Activated T-helper 17 cell treated with anti-CD3 and anti-CD28 coated beads, Interleukin-2, amount 50 U/mL, for 72 hours (primary cell): ENCODE data around the gene URB2. TPM values are rescaled to one million over a fixed set of nuclear protein-coding genes. Genes with fewer than 3 reads are reported as not detected.
"Not testable (repeated sequence)": the region's sequence is repeated elsewhere in the genome, so short reads cannot be mapped to it uniquely, and the experiment has no call there.

ENCODE experiments used
- ATAC-seq: fragments of 150-1000 bp; cut with Tn5 transposase; replicated peaks from 2 replicates; pipeline ENCODE4 v1.10.0; 2021; ENCODE audit warnings: mild to moderate bottlenecking, moderate library complexity
- H3K27ac Mint-ChIP-seq: one replicate; pipeline ENCODE4 v1.8.0; 2022; ENCODE audit warnings: mixed read lengths
- H3K27me3 Mint-ChIP-seq: one replicate; pipeline ENCODE4 v1.8.0; 2022; ENCODE audit warnings: mixed read lengths
- H3K36me3 Mint-ChIP-seq: one replicate; pipeline ENCODE4 v1.8.0; 2022; ENCODE audit warnings: low read depth, mild to moderate bottlenecking, mixed read lengths
- H3K4me1 Mint-ChIP-seq: one replicate; pipeline ENCODE4 v1.8.0; 2022; ENCODE audit warnings: mixed read lengths
- H3K4me3 Mint-ChIP-seq: one replicate; pipeline ENCODE4 v1.8.0; 2022; ENCODE audit warnings: mild to moderate bottlenecking, mixed read lengths
- H3K9me3 Mint-ChIP-seq: one replicate; pipeline ENCODE4 v1.8.0; 2022; ENCODE audit warnings: mixed read lengths
- total RNA-seq, 2 donors: library from RNA; stranded (reverse); gene quantifications; one replicate each; pipeline ENCODE4 v1.2.3, GENCODE V29; 2022

The URB2 gene
- total RNA-seq, 2 donors from 2014 or later, result 8.6 to 19.6 TPM

DNA sequence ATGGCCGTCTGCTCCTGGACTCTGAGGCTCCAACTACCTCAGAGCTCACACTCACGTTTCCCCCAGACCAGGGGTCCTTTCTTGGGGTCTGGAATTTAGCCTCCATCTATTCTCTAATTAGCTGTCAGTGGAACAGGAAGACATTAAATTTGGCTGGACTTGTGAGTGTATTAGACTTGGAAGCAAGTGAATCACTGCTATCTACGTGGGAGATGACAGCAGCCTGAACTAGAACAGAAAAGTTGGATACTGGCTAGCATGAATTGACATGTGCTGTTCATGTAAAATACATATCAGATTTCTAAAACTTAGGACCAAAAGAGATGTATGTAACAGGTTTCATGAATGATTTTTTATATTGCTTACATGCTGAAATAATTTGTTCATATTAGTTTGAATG is 28.2 kb upstream of the URB2 start:
- Mint-ChIP-seq H3K4me1 (peaks cover 20% of the 10 kb centered on the region), H3K27ac (no peak overlapping the region), H3K9me3 (no peaks in the 10 kb centered on the region), H3K27me3 (no peaks in the 10 kb centered on the region), H3K36me3 (peaks cover 78% of the 10 kb centered on the region), H3K4me3 (no peak overlapping the region)
- no peak for ATAC-seq

DNA sequence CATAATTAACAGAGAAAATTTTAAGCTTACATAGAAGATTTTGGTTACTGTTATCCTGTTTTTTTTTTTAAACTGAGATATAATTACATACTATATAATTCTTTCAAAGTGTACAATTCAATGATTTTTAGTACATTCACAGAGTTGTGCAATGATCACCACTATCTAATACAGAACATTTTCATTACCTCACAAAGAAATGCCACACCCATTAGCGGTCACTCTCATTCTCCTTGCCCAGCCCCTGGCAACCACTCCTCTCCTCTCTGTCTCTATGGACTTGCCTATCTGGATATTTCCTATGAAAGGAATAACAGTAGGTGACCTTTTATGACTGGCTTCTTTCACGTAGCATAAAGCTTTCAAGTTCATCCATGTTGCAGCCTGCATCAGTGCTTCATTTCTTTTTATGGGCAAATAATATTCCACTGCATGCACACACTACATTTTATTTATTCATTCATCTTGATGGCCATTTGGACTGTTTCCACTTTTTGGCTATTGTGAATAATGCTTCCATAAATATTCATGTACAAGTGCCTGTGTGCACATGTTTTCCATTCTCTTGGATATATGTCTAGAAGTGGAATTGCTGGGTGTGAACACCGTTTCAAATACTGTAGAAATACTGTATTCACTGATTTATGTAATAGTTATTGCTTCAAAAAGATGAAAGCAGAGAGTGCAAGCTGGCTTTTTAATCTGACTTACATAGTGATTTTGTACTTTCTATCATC is 26.7 kb upstream of the URB2 start:
- Mint-ChIP-seq H3K9me3 (no peaks in the 10 kb centered on the region), H3K4me3 (no peak overlapping the region), H3K4me1 (peaks cover 20% of the 10 kb centered on the region), H3K36me3 (peaks cover 77% of the 10 kb centered on the region), H3K27ac (no peak overlapping the region), H3K27me3 (no peaks in the 10 kb centered on the region)
- ATAC-seq, result no peak

DNA sequence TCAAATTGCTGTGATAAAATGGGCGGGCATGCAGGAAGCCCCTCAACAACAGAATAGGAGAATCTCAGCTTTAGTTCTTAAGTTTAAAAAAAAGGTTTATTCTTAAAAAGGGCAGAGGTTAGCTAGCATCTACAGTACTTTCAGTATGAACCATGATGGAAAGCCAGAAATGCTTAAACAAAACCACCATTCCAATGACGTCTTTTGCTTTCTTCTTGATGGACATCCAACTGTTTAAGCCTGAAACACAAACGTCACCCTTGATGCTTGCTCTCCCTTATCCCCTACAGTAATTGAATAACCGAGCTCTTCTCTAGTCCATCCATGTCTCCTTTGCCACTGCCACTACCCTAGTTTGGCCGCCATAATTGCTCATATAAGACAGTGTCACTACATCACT is 25.8 kb upstream of the URB2 start:
- peak overlapping the region; percentile 12 for H3K27ac Mint-ChIP-seq
- peaks cover 76% of the 10 kb centered on the region for H3K36me3 Mint-ChIP-seq
- peak; percentile 72 for ATAC-seq
- H3K4me1 Mint-ChIP-seq, result peaks cover 20% of the 10 kb centered on the region
- H3K9me3 Mint-ChIP-seq, result no peaks in the 10 kb centered on the region
- no peaks in the 10 kb centered on the region for H3K27me3 Mint-ChIP-seq
- no peak overlapping the region for H3K4me3 Mint-ChIP-seq

DNA sequence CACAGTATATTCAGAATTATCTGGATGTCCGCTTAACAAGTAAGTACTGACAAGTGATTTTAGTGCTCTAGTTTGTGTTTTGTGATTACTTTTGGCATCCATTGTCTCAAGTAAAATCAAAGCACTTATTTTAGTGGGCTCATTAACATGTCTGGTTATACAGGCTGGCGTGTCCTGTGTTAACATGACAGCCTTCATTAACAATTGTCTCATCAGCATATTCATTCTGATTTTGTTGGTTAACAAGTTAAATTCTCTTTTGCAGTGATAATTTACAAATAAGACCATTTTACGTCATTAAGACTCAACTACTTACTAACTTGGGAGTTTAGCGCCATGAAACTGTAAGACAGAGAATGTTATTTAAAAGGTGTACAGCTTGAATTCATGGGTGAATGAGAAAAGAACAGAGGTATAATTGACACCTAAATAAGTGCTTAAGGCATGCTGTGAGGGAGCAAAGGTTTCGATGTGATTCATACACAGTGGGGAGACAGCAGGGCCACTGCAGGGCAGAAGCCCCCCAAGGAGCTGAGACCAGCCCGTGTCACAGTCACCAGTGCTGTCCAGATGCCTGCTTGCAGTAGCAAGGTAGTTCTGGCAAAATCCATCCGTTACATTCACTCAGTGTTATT is 22.6 kb upstream of the URB2 start:
- no peak for ATAC-seq
- H3K36me3 Mint-ChIP-seq, result peaks cover 91% of the 10 kb centered on the region

DNA sequence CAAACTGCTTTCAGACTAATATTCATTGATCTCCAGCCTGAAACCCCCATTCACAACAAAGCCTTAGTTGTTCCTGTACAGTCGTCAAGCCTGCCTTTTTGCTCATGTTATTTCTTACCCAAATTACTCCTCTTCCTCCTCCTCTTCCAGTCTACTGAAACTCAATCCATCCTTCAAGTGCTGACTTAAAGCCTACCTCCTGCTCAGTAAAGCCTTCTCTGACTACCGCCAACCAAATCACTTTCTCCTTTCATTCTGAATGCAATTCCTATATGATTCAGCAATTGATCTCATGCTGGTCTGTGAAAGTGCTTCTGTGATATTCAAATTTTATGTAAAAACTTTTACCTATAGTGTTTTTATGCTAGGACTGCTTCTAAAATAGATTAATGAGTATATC is 18.7 kb upstream of the URB2 start:
- Mint-ChIP-seq H3K4me3 (no peak overlapping the region), H3K27ac (peak overlapping the region; percentile 59), H3K9me3 (no peaks in the 10 kb centered on the region), H3K36me3 (peaks cover 98% of the 10 kb centered on the region), H3K27me3 (no peaks in the 10 kb centered on the region), H3K4me1 (peaks cover 7% of the 10 kb centered on the region)
- peak; percentile 74 for ATAC-seq

More for the DNA sequence above, 22.6 kb upstream of the URB2 start:
- Mint-ChIP-seq H3K9me3 (no peaks in the 10 kb centered on the region), H3K27me3 (no peaks in the 10 kb centered on the region), H3K4me3 (no peak overlapping the region), H3K4me1 (peaks cover 22% of the 10 kb centered on the region), H3K27ac (no peak overlapping the region)

DNA sequence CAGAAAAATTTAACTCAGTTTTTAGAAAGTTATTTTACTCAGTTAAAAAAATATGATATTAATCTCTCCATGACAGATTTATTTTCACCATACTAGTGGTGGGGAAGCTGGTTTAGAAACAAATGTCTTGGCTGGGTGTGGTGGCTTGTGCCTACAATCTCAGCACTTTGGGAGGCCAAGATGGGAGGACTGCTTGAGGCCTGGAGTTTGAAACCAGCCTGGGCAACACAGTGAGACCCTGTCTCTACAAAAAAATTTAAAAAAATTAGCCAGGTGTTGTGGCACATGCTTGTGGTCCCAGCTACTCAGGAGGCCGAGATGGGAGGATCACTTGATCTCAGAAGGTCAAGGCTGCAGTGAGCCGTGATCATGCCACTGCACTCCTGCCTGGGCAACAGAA is 17.5 kb upstream of the URB2 start:
- peaks cover 7% of the 10 kb centered on the region for H3K4me1 Mint-ChIP-seq
- no peaks in the 10 kb centered on the region for H3K9me3 Mint-ChIP-seq
- no peaks in the 10 kb centered on the region for H3K27me3 Mint-ChIP-seq
- peaks cover 98% of the 10 kb centered on the region for H3K36me3 Mint-ChIP-seq
- no peak overlapping the region for H3K4me3 Mint-ChIP-seq
- H3K27ac Mint-ChIP-seq, result no peak overlapping the region
- ATAC-seq, result no peak

DNA sequence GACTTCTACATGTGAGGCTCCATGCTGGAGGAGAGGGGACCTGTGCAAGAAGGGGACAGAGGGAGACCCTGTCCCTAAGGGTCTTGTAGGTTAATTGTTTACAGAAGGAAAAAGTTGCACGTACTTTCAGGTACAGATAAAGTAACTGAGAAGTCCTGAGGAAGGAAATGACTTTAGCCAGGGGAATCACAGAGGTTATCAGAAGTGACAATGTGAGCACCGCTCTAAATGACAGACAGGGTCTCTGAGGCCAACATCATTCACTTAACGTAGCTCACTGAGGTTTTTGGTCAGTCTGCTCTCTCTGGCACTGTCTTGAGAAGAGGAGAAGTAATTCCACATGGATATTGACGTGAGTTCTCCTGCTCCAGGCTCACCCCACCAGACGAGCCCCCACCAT is 12.1 kb upstream of the URB2 start:
- no peak for ATAC-seq
- peaks cover 63% of the 10 kb centered on the region for H3K36me3 Mint-ChIP-seq
- H3K27ac Mint-ChIP-seq, result no peak overlapping the region
- H3K9me3 Mint-ChIP-seq, result no peaks in the 10 kb centered on the region
- H3K4me1 Mint-ChIP-seq, result peaks cover 6% of the 10 kb centered on the region
- H3K4me3 Mint-ChIP-seq, result no peak overlapping the region
- no peaks in the 10 kb centered on the region for H3K27me3 Mint-ChIP-seq

DNA sequence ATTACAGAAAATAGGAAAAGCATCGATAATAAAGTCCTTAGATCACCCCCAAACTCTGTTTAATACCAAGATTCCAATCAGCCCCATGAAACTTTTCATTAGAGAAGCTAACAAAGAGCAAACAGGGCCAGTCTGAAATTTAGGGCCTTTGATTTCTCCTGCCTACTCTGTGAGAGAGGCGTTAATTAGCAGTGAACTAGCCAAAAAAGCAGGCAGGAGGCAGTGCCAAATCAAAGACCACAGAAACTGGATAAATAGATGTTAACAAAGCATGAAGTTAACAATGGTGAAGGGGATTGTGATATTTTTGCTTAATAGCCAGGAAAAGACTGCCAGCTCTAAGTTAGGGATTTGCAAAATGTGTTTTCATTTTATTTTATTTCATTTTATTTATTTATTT is 11.3 kb upstream of the URB2 start:
- no peak overlapping the region for H3K27ac Mint-ChIP-seq

DNA sequence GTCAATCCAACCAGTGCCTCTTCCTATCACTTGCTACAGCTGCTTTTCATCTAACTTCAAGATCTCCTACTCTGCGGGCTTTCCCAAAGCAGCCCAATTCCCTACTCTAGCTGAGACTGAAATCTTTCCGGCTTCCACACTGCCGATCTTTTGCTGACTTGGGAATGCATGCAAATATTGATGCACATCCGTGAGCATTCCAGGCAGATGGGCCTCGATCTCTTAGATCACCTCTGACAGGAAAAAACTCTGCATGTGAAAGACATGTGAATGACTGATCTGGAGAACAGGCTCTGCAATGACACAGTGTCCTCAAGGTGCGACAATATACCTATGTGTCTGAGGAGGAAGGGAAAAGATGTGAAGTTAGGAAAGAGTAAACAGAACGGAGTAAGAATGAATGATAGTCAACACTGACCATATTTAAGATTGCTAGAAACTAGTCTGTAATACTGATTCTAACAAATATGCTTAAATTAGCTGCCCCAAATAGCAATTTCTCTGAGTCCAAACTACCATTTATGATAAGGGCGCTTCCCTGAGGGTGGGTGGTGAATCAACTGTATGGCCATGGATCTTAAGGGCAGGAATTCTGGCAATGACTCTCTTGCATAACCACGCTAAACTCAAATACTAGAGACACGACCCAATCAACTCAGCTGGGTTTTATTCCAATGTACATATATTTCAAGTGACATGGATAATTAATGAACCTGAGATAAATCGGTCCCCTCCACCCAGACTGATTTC is 8.5 kb upstream of the URB2 start:
- Mint-ChIP-seq H3K9me3 (no peaks in the 10 kb centered on the region), H3K27me3 (no peaks in the 10 kb centered on the region), H3K4me3 (no peak overlapping the region), H3K4me1 (peaks cover 31% of the 10 kb centered on the region), H3K36me3 (peaks cover 28% of the 10 kb centered on the region), H3K27ac (no peak overlapping the region)
- no peak for ATAC-seq

More for the DNA sequence above, 11.3 kb upstream of the URB2 start:
- peaks cover 56% of the 10 kb centered on the region for H3K36me3 Mint-ChIP-seq
- H3K4me1 Mint-ChIP-seq, result peaks cover 13% of the 10 kb centered on the region
- H3K27me3 Mint-ChIP-seq, result no peaks in the 10 kb centered on the region
- H3K9me3 Mint-ChIP-seq, result no peaks in the 10 kb centered on the region
- H3K4me3 Mint-ChIP-seq, result no peak overlapping the region
- ATAC-seq, result no peak

DNA sequence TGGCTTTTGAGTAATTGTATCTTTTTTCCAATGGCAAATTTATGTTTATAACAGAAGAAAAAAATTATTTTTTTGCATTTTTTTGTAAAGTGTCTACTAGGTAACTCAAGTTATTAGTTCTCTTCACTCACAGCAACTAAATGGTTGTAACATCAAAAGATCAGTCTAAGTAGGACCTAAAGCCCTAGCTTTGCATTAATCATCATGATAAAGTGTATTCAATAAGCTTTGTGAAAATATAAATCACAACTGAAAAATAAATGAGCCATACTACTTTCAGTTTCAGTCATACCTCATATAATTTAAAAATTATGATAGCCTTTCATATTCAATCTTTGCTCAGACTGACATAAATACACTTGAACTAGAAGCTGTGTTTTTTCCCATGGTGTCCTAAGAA is 7.0 kb upstream of the URB2 start:
- Mint-ChIP-seq H3K27ac (peak overlapping the region; percentile 60), H3K4me3 (peak overlapping the region; percentile 34), H3K27me3 (no peaks in the 10 kb centered on the region), H3K36me3 (peaks cover 13% of the 10 kb centered on the region), H3K4me1 (peaks cover 39% of the 10 kb centered on the region), H3K9me3 (no peaks in the 10 kb centered on the region)
- ATAC-seq, result peak; percentile 83

DNA sequence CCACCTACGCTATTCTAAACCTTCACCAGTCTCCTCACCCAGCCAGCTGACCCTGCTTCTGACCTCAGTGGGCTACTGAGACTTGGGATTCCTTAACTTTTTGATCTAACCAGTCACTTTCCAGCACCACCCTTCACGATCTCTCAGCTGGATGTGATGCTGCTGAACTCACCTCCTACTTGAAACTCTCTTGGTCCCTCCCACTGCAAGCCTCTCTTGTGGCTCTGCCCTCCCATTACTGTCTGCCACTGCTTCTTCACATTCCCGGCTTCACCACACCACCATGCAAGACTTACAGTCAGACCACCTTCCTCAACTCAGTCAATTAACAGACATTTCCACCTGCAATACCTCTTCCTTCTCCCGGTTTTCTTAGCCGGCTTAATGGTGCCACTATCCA is 6.4 kb upstream of the URB2 start:
- Mint-ChIP-seq H3K27me3 (no peaks in the 10 kb centered on the region), H3K4me1 (peaks cover 43% of the 10 kb centered on the region), H3K27ac (no peak overlapping the region), H3K9me3 (no peaks in the 10 kb centered on the region), H3K4me3 (peak overlapping the region; percentile 34), H3K36me3 (peaks cover 7% of the 10 kb centered on the region)
- peak; percentile 26 for ATAC-seq

DNA sequence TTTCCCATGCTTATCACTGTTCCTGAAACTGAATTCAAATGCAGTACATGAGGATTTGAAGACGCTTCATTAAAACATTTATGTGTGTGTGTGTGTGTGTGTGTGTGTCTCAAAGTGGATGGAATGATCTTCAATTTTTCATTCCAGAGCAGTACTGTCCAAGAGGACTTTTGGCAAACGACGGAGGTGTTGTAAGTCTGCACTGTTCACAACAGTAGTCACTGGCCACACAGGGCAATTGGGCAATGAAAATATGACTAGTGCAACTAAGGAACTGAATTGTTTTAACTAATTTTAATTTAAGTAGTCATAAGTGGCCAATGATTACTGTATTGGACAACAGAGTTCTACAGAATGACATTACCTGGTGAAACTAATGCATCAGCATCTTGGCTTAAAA is 5.2 kb upstream of the URB2 start:
- no peak for ATAC-seq
- no peaks in the 10 kb centered on the region for H3K9me3 Mint-ChIP-seq
- H3K4me3 Mint-ChIP-seq, result no peak overlapping the region
- H3K36me3 Mint-ChIP-seq, result peaks cover 7% of the 10 kb centered on the region
- no peaks in the 10 kb centered on the region for H3K27me3 Mint-ChIP-seq
- H3K27ac Mint-ChIP-seq, result no peak overlapping the region
- peaks cover 49% of the 10 kb centered on the region for H3K4me1 Mint-ChIP-seq

DNA sequence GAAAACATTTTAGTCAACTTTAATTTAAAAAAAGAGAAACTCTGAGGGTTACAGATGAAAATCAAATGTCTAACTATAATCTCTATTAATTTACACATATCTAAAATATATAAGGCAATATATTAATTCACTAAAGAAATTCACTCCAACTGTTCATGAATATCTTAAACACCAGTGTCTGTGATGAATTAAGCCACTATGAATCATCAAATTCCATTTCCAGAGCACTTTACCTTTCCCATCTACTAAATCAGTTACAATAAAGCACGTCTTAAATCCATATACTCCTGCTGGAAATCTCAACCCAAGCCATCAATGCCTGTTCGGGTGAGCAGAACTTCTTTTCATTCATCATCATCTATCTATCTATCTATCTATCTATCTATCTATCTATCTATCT is 4.4 kb upstream of the URB2 start:
- Mint-ChIP-seq H3K9me3 (no peaks in the 10 kb centered on the region), H3K36me3 (peaks cover 11% of the 10 kb centered on the region), H3K4me1 (peaks cover 49% of the 10 kb centered on the region), H3K4me3 (no peak overlapping the region), H3K27ac (no peak overlapping the region), H3K27me3 (no peaks in the 10 kb centered on the region)
- no peak for ATAC-seq

DNA sequence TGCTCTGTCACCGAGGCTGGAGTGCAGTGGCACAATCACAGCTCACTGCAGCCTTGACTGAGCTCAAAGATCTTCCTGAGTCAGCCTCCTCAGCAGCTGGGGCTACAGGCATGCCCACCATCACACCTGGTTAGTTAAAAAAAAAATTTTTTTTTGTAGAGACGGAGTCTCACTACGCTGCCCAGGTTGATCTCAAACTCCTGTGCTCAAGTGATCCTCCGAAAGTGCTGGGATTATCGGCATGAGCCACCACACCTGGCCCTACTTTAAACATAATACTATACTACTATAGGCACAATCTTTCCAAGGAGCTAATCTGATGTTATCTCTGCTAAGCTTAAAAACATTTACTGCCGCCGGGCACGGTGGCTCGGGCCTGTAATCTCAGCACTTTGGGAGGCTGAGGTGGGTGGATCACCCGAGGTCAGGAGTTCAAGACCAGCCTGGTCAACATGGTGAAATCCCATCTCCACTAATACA is 3.4 kb upstream of the URB2 start:
- not testable (repeated sequence) for ATAC-seq, H3K27ac Mint-ChIP-seq, H3K4me3 Mint-ChIP-seq, H3K27me3 Mint-ChIP-seq, H3K9me3 Mint-ChIP-seq
- Mint-ChIP-seq H3K4me1 (peaks cover 53% of the 10 kb centered on the region), H3K36me3 (peaks cover 14% of the 10 kb centered on the region)

DNA sequence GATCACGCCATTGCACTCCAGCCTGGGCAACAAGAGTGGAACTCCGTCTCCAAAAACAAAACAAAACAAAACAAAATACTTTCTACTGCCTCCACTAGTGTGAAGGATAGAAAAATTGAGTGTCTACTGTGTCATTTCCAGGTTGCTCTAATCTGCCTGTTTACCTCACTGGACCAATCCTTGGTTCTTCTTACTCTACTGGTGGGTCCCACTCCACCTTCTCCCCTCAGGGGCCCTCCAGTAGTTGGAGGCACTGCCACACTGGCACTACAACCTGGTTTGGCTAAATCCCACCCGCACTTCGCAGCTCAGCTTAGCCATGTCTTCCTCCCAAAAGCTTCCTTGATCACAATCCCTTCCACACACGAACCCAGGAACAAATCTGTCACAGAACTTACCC is 2.8 kb upstream of the URB2 start:
- Mint-ChIP-seq H3K27me3 (no peaks in the 10 kb centered on the region), H3K4me3 (peak overlapping the region; percentile 92), H3K27ac (no peak overlapping the region), H3K4me1 (peaks cover 51% of the 10 kb centered on the region), H3K9me3 (no peaks in the 10 kb centered on the region), H3K36me3 (peaks cover 15% of the 10 kb centered on the region)
- no peak for ATAC-seq
